Measurements from ENCODE around the gene SUB1.
"Not testable (repeated sequence)": the region's sequence is repeated elsewhere in the genome, so short reads cannot be mapped to it uniquely, and the experiment has no call there.

SUB1 gene

DNA sequence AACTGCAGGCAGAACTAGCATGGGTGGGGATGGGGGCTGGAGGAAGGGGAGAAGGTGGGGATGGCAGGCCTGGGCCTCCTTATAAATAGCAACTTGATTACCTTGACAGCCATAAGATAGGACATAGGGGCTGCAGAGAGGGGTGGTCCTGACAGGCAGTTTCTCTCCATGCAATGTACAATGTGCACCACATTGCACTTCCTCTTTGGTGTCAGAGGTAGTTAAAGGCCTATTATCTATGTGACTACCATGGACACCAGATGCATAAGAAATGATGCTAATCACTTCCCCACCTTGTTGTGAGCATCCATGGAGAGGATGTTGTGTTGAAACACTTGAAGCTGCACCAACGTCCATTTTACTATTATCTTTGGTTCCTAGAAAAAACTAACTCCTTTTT, 20.2 kb upstream of the SUB1 start:
- no peak for DNase-seq (ENCODE audit: low read depth)

DNA sequence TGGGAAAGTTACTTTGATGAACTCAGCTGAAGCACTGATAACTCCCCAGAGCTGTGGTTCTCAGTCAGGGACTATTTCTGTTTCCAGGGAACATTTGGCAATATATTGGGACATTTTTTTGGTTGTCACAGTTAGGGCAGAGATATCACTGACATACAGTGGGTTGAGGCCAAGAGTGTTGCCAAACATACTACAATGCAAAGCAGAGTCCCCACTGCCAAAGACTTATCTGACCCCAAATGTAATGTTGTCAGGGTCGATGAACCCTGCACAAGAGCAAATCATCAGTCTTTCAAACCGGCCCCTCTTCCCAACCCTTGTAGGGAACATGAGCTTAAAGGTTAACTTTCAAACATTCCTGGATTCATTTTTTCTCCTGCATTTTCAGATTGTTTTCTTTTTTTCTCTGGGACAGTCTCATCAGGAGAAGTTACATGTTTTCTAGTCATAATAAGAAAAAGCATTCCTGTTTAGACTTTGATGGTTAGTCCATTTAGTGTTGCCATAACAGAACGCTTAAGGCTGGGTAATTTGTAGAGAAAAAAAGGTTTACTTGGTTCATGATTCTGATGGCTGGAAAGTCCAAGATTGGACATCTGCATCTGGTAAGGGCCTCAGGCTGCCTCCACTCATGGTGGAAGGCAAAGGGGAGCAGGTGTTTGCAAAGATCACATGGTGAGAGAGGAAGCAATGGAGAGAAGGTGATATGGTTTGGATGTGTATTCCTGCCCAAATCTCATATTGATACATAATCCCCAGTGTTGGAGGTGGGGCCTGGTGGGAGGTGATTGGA, 18.8 kb upstream of the SUB1 start:
- DNase-seq (ENCODE audit: low read depth) = no peak

DNA sequence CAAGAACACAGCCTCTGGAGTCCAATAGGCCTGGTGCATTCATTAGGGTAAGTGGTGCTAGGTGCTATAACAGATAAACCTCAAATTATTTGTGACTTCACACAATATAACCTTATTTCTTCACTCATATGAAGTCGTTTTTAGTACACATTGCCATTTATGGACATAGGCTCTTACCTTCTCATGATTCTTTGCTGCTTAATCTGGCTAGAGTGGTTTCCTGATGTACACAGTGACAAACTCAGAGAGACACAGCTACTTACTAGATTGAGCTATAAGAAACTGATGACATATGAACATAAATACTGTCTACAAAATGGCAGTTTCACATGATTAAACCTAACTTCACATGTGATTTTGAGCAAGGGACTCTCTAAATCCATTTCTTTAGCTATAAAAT, 14.2 kb upstream of the SUB1 start:
- DNase-seq (ENCODE audit: low read depth) = no peak

DNA sequence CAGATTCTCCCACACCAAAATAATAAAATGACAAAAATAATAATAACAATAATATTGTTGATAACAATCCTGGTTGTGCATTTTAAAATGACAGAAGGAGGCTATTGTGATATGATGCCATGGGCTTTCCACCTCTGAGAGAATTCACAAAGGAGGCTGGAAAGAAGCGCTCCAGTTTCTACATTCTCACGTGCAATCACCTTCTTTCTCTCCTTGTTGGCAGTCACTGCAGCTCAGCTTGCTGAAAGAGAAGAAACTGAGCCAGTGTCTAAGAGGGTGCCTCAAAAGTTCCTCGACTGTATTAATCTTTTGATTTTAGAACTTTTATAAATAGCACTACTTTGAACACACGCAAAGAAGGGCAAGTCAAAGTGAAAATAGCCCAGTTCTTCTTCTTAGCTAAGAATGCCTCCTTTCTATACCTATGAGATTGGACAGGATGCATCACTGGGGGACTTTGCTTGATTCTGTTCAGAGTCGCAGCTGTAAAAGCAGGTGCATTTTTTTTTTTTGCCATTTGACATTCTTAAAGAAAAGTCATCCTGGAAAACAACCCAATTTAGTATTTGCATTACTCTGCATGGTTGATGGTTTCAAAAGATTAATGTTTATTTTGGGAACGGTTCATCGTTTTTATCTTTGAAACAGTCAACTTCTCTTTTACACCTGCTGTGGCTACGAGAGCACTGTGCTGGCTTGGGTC, 12.4 kb upstream of the SUB1 start:
- DNase-seq (ENCODE audit: low read depth) = no peak

DNA sequence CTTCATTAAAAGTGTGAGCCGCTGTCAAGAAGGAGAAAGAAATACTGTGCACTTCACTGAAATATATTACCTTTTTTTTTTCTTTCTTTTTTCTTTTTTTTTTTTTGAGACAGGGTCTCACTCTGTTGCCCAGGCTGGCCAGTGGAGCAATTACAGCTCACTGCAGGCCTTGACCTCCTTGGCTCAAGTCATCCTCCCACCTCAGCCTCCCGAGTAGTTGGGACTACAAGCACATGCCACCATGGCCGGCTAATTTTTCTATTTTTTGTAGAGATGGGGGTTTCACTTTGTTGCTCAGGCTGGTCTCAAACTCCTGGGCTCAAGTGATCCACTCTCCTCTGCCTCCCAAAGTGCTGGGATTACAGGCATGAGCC, 11.9 kb upstream of the SUB1 start:
- not testable (repeated sequence) for DNase-seq (ENCODE audit: low read depth)

DNA sequence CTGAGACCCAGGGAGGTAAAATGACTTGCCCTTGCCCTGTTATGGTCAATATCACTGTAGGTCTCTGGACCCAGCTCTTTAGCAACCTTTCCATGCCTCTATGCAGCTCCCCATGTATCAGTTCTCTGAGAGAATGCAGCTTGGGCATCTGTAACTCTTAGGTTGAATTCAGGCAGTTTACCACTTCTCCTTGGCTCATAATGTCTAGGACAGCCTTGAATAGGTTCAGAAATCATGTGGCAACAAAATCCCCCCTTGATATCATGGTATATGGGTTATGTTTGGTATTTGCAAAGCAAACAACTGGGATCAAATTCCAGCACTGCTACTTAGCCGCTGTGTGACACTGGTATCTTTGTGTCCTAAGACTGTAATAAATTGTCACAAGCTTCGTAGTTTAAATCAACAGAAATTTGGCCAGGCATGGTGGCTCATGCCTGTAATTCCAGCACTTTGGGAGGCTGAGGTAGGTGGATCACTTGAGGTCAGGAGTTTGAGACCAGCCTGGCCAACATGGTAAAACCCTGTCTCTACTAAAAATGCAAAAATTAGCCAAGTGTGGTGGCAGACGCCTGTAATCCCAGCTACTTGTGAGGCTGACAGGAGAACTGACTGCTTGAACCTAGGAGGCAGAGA, 10.7 kb upstream of the SUB1 start:
- DNase-seq (ENCODE audit: low read depth) = no peak

DNA sequence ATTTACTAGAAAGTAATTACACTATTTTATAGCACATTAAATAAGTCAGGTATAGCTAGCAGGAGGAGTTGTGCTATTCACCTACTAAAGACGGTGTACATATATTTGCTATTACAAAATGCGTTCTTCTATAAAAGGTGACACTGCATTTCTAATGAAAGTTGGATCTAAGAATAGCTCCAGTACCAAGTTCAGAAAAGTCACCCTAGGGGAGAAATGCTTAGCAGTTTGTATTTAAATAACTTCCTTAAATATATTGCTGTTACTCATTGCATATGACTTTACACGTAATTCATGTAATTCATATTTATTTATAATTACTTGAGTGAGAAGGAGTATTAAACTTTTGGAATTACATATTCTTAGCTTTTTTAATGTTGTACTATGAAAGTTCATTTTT, 7.0 kb upstream of the SUB1 start:
- no peak for DNase-seq (ENCODE audit: low read depth)

DNA sequence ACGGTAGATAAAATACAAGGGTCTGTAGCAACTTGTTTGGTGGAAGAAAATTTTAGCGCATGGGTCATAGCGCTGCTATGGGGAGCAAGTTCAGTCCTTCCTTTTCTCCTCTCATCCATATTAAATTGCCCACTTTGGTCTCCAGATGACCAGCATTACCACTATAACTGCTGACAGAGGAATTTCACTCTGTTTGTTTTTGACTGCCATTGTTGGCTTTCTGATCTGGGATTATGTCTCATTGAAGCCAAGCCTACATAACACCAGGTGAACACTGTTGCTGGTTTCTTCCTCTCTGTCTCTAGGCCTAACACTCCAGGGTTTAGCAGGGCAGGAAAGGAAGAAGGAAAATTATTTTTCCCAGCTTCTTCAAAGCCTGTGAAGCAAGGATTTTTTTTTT, 6.6 kb upstream of the SUB1 start:
- no peak for DNase-seq (ENCODE audit: low read depth)

DNA sequence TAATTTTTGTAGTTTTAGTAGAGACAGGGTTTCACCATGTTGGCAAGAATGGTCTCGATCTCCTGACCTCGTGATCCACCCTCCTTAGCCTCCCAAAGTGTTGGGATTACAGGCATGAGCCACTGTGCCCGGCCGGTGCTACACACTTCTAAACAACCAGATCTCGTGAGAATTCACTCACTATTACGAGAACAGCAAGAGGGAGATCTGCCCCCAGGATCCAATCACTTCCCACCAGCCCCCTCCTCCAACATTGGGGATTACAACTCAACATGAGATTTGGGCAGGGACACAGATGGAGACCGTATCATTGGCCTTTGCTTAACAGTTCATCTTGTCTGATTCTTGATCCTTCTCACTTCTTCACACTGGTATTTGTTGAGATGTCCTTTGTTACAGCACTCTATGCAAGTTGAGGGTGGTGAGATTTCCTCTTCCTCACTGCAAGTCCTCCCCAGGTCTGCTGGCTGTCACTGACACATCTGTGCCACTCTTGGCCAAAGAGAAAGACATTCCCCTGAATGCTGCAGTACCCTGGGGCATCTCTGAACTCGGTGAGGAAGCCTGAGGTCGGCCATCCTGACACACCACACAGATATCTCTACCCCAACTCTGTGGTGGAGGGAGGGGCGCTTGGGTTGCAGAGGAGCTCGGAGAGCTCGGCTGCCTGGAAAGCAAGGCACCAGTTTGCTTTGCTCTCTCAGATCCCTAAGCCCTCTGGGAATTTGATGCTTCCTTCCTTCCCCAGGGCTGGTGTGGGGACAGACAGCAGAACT, 4.2 kb upstream of the SUB1 start:
- DNase-seq (ENCODE audit: low read depth) = no peak

DNA sequence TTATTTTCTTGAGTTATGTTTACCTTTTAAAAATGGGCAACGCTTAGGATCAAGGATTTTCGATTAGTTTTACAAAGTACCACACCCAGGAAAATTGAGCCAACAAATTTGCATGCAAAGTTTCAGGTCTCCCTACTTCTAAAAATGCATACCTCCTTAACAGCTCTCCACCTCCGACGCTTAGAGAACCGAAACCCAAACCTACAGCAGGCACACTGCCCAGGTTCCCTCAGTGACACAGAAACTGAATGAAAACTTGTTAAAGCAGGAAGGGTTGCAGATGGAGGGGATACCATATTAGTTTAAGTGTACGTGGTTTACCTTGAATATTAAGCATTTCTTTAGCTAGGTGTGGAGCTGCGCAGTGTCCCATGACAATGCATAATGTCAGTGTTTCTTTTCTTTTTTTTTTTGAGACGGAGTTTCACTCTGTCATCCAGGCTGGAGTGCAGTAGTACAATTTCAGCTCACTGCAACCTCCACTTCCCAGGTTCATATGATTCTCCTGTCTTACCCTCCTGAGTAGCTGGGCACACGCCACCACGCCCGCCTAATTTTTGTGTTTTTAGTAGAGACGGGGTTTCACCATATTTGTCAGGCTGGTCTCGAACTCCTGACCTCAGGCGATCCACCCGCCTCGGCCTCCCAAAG, 1.6 kb upstream of the SUB1 start:
- DNase-seq (ENCODE audit: low read depth) = no peak

DNA sequence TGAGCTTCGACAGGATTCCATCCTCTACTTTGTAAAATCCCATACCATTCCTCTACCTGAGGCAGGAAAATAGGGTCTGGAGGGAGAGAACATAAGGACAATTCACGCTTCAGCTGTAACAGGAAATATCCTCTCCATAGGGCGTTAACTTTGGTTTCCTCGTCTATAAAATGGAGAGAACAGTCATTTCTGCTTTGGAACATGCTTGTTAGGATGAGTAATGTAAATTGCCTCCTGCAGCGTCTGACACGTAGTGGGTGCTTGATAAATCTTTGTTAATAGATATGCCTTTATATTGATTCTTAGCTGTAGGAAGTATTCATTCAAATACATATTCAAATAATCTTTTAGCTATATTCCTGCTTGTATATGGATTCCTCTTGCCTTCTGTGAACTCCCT, 711 bp upstream of the SUB1 start:
- peak; percentile 25 for DNase-seq (ENCODE audit: low read depth)

DNA sequence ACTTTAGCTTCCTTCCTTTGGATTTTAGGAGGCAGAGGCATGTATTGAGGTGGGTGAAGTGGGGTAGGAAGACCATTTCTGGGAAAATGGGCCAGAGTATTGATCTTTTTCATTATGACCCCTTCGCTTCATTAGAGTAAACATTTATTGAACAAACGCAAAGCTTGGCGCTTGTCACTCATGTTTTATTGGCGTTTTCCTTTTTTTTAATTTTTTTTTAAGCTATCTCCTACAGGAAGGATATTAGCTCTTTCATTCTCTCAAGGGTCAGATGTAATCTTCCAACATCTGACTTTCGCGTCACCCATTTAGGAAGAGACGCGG, 273 bp upstream of the SUB1 start:
- no peak for DNase-seq (ENCODE audit: low read depth)

DNA sequence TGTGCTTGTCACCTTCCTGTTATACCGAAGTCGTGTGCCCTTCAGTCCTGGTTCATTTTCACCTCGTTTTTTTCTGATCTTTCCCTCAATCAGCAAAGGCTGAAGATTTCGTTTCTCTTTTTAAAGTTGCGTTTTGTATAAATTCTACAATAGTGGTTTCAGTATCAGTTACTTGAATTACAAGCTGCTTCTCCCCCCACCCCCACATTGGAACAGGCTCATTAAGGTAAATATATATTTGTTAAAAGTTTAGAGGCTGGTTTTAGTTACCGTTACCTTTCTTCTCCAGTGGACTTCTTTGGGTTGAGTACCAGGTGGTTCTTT, 881 bp downstream of the SUB1 start:
- DNase-seq (ENCODE audit: low read depth) = no peak

DNA sequence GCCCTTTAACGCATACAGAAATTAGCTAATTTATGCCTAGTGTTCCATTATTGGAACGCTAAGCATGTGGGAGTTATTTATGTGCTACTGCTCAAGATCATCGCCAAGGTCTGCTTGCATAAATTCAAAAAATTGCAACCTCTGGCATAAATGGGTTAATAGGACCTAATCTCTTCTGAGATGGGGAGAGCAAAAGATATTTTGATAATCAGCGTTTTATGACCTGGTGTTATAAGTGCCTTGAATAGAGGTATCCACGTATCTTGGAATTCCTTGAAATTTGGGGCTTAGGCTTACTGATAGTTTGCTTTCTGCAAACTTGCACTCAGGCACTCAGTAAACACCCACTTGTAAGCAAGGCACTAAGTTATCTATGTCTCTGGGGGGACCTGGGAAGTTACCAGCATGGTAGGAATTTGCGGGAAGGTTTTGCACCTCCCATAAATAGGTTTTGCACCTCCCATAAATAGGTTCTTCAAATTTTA, 1.8 kb downstream of the SUB1 start:
- DNase-seq (ENCODE audit: low read depth) = no peak

DNA sequence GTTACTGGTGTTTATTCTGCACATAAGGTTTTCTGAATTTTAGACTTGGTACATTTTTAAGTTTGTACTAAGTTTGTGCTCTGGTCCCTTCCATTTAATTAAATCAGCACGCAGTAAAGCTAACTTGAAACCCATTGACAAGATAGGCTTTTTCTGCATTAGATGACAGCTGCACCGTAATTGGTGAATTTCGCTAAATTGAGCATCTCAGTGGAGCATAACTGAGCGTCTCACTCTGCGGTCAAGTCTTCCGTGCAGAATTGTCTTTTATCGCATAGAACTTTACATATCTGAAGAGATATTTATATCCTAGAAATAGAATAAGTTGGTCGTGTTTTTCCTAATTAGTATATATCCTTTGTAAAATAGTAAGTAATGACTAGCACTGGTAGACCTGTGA, 4.1 kb downstream of the SUB1 start:
- DNase-seq (ENCODE audit: low read depth) = no peak

DNA sequence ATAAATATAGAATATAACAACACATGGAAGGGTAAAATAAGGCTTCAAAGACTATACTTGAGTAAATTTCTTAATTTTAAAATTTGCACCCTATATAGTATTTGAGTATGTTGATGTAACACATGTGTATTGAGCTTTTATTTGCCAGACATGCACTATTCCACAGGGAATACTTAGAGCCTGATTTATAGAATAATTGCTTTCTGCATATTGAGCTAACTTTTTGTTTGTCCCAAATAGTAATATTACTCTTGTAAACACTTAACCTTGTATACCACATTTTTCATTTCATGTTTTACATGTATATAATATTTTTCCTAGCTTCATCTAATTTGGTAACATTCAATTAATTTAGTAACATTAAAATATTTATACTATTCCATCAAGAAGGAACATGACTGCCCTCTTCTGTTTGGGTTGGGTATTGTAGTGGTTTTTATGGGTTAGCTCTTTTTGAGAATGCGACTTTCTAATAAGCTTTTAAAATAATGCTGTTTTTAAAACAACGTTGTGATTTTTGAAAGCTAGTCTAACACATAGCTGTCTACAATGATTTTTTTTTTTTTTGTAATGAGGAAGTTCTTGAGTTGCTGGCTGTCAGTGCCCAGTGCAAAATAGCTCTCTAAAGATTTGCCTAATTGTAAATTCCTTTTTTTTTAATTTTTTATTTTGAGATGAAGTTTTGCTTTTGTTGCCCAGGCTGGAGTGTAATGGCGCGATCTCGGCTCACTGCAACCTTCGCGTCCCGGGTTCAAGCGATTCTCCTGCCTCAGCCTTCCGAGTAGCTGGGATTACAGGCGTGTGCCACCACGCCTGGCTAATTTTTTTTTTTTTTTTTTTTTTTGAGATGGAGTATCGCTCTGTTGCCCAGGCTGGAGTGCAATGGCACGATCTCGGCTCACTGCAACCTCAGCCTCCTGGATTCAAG, 4.8 kb downstream of the SUB1 start:
- DNase-seq (ENCODE audit: low read depth) = peak; percentile 45

DNA sequence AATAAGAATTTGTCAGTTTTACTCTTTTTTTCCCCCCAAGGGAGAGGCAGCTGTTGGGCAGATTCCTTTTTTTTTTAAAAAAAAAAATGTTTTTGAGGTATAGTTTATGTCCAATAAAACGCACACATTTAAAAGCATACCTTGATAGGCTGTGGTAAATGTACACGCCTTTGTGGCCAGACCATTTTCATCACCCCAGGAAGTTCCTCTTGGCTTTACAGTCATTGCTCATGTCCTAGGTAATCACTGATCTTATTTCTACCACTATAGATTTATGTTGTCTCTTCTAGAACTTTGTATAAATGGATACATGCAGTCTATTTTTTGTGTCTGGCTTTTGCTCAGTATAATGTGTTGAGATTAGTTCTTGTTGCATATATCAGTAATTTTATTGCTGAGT, 9.8 kb downstream of the SUB1 start:
- DNase-seq (ENCODE audit: low read depth) = no peak

DNA sequence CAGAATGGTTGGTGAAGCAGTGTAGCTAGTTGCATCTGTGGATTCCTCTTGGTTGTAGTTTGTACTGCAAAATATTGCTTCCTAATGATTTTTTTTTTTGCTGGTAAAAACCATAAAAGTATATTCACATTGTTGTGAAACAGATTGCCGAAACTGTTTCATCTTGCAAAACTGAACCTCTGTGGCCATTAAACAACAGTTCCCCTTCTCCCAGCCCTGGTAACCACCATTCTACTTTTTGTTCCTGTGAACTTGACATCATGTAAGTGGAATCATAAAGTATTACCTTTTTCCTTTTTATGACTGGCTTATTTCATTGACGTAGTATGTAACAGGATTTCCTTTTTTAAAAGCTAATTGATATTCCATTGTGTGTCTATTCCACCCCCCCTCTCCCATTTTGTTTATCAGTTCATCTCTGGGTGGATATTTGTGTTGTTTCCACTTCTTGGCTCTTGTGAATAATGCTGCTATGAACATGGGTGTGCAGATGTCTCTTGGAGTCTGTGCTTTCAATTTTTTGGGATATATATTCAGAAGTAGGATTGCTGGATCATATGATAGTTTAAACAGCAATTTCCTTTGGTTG, 11.8 kb downstream of the SUB1 start:
- DNase-seq (ENCODE audit: low read depth) = no peak

DNA sequence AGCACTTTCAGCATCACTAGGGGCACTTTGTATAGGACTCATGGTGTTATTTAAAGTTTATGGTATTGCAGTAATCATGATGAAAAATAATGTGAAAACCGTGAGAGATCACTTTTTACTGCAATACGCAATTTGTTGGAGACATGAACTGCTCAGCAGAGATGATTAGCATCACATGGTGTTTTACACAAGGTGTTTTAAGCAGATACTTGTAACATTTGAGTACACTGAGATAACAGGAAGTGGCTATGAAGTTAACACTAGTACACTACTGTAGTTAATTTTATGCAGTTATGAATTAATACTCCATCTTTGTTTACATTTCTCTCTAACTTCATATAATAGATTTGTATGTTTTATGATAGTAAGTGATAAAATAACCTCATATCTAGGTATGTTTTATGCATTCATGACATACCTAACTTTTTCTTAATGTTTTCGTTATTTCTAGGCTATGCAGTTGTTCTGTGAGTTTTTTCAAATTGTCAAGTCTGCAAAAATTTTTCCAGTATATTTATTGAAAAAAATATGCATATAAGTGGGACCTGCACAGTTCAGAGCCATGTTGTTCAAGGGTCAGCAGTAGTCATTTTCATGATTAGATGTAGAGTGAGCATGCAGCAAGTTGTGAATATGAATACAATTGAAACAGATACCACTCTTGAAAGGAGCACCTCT, 13.0 kb downstream of the SUB1 start:
- DNase-seq (ENCODE audit: low read depth) = no peak

DNA sequence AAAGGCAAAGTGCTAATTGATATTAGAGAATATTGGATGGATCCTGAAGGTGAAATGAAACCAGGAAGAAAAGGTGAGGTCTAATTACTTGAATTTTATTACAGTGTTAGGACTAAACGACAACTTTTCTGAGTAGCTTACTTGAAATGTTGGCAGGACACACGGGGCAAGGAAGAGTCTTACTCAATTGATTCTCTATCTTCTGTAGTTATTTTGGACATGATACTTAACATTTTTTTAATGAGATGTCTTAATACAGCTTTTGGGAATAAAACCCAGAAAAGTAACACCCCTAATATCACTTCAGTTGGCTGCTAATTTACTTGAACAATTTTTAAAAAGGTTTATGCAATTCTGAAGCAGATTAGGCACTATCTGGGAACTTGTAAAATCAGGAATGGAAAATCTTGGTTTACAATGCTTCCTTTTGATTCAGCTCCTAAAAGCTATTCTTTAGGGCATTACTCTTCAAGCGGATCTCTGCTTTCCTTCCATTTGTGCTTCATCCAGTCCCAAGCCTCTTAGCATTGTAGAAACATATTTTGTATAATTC, 13.7 kb downstream of the SUB1 start:
- DNase-seq (ENCODE audit: low read depth) = no peak
